ENCODE results near the gene EXT2. TPM values are rescaled to one million over a fixed set of nuclear protein-coding genes. Genes with fewer than 3 reads are reported as not detected.

EXT2 gene
- polyA plus RNA-seq, 3 donors from 2014 or later, result 58.8 to 95.5 (median 59.5) TPM

GRCh38 chr11:44219830-44220796 lies 124.6 kb downstream of the EXT2 start:
- DNase-seq, result no peak
- H3K9me3 Mint-ChIP-seq, result no peaks in the 10 kb centered on the region
- peaks cover 10 to 15% of the 10 kb centered on the region in 2 donors for H3K4me1 Mint-ChIP-seq
- no peak overlapping the region for H3K4me3 Mint-ChIP-seq
- H3K36me3 Mint-ChIP-seq, result peaks cover 16 to 33% (median 32%) of the 10 kb centered on the region in 3 donors
- H3K27ac Mint-ChIP-seq, result no peak overlapping the region
- no peaks in the 10 kb centered on the region for H3K27me3 Mint-ChIP-seq (ENCODE audit: low read depth in 3 of 3)

GRCh38 chr11:44221456-44221855 lies 126.0 kb downstream of the EXT2 start:
- peaks cover 10 to 24% of the 10 kb centered on the region in 2 donors for H3K4me1 Mint-ChIP-seq

GRCh38 chr11:44221992-44222391 lies 126.5 kb downstream of the EXT2 start:
- Mint-ChIP-seq H3K4me3 (no peak overlapping the region), H3K27me3 (ENCODE audit: low read depth in 3 of 3) (no peaks in the 10 kb centered on the region), H3K36me3 (peaks cover 11 to 31% (median 23%) of the 10 kb centered on the region in 3 donors), H3K27ac (no peak overlapping the region), H3K9me3 (no peaks in the 10 kb centered on the region), H3K4me1 (peaks cover 15 to 30% of the 10 kb centered on the region in 2 donors)
- DNase-seq, result no peak

More at GRCh38 chr11:44221456-44221855, 126.0 kb downstream of the EXT2 start:
- no peaks in the 10 kb centered on the region for H3K9me3 Mint-ChIP-seq
- H3K27me3 Mint-ChIP-seq (ENCODE audit: low read depth in 3 of 3), result no peaks in the 10 kb centered on the region
- H3K27ac Mint-ChIP-seq, result no peak overlapping the region
- DNase-seq, result no peak
- H3K36me3 Mint-ChIP-seq, result peaks cover 14 to 31% (median 27%) of the 10 kb centered on the region in 3 donors
- H3K4me3 Mint-ChIP-seq, result no peak overlapping the region

- Mint-ChIP-seq H3K9me3 (no peaks in the 10 kb centered on the region), H3K36me3 (peaks cover 13 to 23% (median 16%) of the 10 kb centered on the region in 3 donors), H3K27me3 (ENCODE audit: low read depth in 3 of 3) (no peaks in the 10 kb centered on the region), H3K27ac (no peak overlapping the region), H3K4me1 (peaks cover 18 to 33% of the 10 kb centered on the region in 2 donors), H3K4me3 (no peak overlapping the region)
- no peak for DNase-seq
These were observed 127.8 kb downstream of the EXT2 start for GRCh38 chr11:44223238-44223637.

GRCh38 chr11:44224867-44225501 lies 129.5 kb downstream of the EXT2 start:
- Mint-ChIP-seq H3K36me3 (peaks cover 7 to 14% (median 9%) of the 10 kb centered on the region in 3 donors), H3K4me1 (peaks cover 18 to 33% of the 10 kb centered on the region in 2 donors), H3K4me3 (no peak overlapping the region), H3K27ac (peak overlapping the region in 2 of 6 donors; percentile 28 to 36), H3K9me3 (no peaks in the 10 kb centered on the region), H3K27me3 (ENCODE audit: low read depth in 3 of 3) (no peaks in the 10 kb centered on the region)
- no peak for DNase-seq

- no peak overlapping the region for H3K4me3 Mint-ChIP-seq
- peaks cover 15 to 30% of the 10 kb centered on the region in 2 donors for H3K4me1 Mint-ChIP-seq
- H3K9me3 Mint-ChIP-seq, result no peaks in the 10 kb centered on the region
- no peak for DNase-seq
- no peaks in the 10 kb centered on the region for H3K27me3 Mint-ChIP-seq (ENCODE audit: low read depth in 3 of 3)
- H3K27ac Mint-ChIP-seq, result no peak overlapping the region
- H3K36me3 Mint-ChIP-seq, result peaks cover 6 to 14% (median 7%) of the 10 kb centered on the region in 3 donors
These were observed 131.0 kb downstream of the EXT2 start for GRCh38 chr11:44226490-44226889.

GRCh38 chr11:44226945-44227344 lies 131.5 kb downstream of the EXT2 start:
- Mint-ChIP-seq H3K36me3 (peaks cover 4 to 13% (median 7%) of the 10 kb centered on the region in 3 donors), H3K4me1 (peaks cover 11 to 25% of the 10 kb centered on the region in 2 donors), H3K9me3 (no peaks in the 10 kb centered on the region), H3K27me3 (ENCODE audit: low read depth in 3 of 3) (no peaks in the 10 kb centered on the region), H3K27ac (no peak overlapping the region), H3K4me3 (no peak overlapping the region)
- DNase-seq, result no peak

GRCh38 chr11:44228379-44228778 lies 132.9 kb downstream of the EXT2 start:
- H3K4me3 Mint-ChIP-seq, result no peak overlapping the region
- no peak overlapping the region for H3K27ac Mint-ChIP-seq
- H3K9me3 Mint-ChIP-seq, result no peaks in the 10 kb centered on the region
- no peaks in the 10 kb centered on the region for H3K27me3 Mint-ChIP-seq (ENCODE audit: low read depth in 3 of 3)
- H3K36me3 Mint-ChIP-seq, result peaks cover 7 to 10% (median 8%) of the 10 kb centered on the region in 3 donors
- DNase-seq, result no peak
- peaks cover 8 to 19% of the 10 kb centered on the region in 2 donors for H3K4me1 Mint-ChIP-seq

GRCh38 chr11:44229098-44229497 lies 133.6 kb downstream of the EXT2 start:
- Mint-ChIP-seq H3K36me3 (peaks cover 8 to 11% (median 11%) of the 10 kb centered on the region in 3 donors), H3K27me3 (ENCODE audit: low read depth in 3 of 3) (no peaks in the 10 kb centered on the region), H3K4me1 (peaks cover 8 to 19% of the 10 kb centered on the region in 2 donors), H3K4me3 (no peak overlapping the region), H3K9me3 (no peaks in the 10 kb centered on the region), H3K27ac (no peak overlapping the region)
- DNase-seq, result no peak

GRCh38 chr11:44229624-44230023 lies 134.1 kb downstream of the EXT2 start:
- peaks cover 8 to 12% (median 11%) of the 10 kb centered on the region in 3 donors for H3K36me3 Mint-ChIP-seq
- no peaks in the 10 kb centered on the region for H3K27me3 Mint-ChIP-seq (ENCODE audit: low read depth in 3 of 3)
- H3K4me3 Mint-ChIP-seq, result no peak overlapping the region
- DNase-seq, result no peak
- H3K27ac Mint-ChIP-seq, result no peak overlapping the region
- H3K4me1 Mint-ChIP-seq, result peaks cover 8 to 19% of the 10 kb centered on the region in 2 donors
- no peaks in the 10 kb centered on the region for H3K9me3 Mint-ChIP-seq

- no peak for DNase-seq
- Mint-ChIP-seq H3K27me3 (ENCODE audit: low read depth in 3 of 3) (no peaks in the 10 kb centered on the region), H3K27ac (no peak overlapping the region), H3K36me3 (peaks cover 28 to 42% (median 33%) of the 10 kb centered on the region in 3 donors), H3K9me3 (no peaks in the 10 kb centered on the region), H3K4me1 (no peaks in the 10 kb centered on the region), H3K4me3 (no peak overlapping the region)
These were observed 140.3 kb downstream of the EXT2 start for GRCh38 chr11:44235765-44236201.

- no peaks in the 10 kb centered on the region for H3K9me3 Mint-ChIP-seq
- H3K27me3 Mint-ChIP-seq (ENCODE audit: low read depth in 3 of 3), result no peaks in the 10 kb centered on the region
- H3K4me1 Mint-ChIP-seq, result no peaks in the 10 kb centered on the region
- no peak overlapping the region for H3K27ac Mint-ChIP-seq
- H3K4me3 Mint-ChIP-seq, result no peak overlapping the region
- no peak for DNase-seq
- H3K36me3 Mint-ChIP-seq, result peaks cover 24 to 42% (median 33%) of the 10 kb centered on the region in 3 donors
These were observed 140.8 kb downstream of the EXT2 start for GRCh38 chr11:44236296-44236695.

GRCh38 chr11:44237156-44237555 lies 141.7 kb downstream of the EXT2 start:
- Mint-ChIP-seq H3K36me3 (peaks cover 22 to 42% (median 33%) of the 10 kb centered on the region in 3 donors), H3K4me3 (no peak overlapping the region), H3K27ac (peak overlapping the region in 1 of 6 donors; percentile 16), H3K4me1 (no peaks in the 10 kb centered on the region), H3K9me3 (no peaks in the 10 kb centered on the region), H3K27me3 (ENCODE audit: low read depth in 3 of 3) (no peaks in the 10 kb centered on the region)
- DNase-seq, result no peak

GRCh38 chr11:44241851-44242250 lies 146.4 kb downstream of the EXT2 start:
- no peaks in the 10 kb centered on the region for H3K27me3 Mint-ChIP-seq (ENCODE audit: low read depth in 3 of 3)
- no peaks in the 10 kb centered on the region for H3K9me3 Mint-ChIP-seq
- H3K4me1 Mint-ChIP-seq, result no peaks in the 10 kb centered on the region
- H3K27ac Mint-ChIP-seq, result no peak overlapping the region
- no peak for DNase-seq
- H3K4me3 Mint-ChIP-seq, result no peak overlapping the region
- H3K36me3 Mint-ChIP-seq, result peaks cover 34 to 52% (median 51%) of the 10 kb centered on the region in 3 donors

Data from immature natural killer cell (primary cell).